Tibial artery (tissue), 4 donors: ENCODE data around the gene LRRC8D.

Source experiments
- DNase-seq, 2 donors: peaks; one replicate each; pipeline ENCODE4 v3.0.0-alpha.2; 2019
- H3K27ac ChIP-seq, 2 donors: fragments of 200-600 bp; sonication (generic) in 1 of 2; 1 replicate in 1 of 2; 2 replicates in 1 of 2; pipeline ENCODE4 v1.5.1; 2018 to 2019; ENCODE audit warnings: mild to moderate bottlenecking in 1 of 2
- H3K27me3 ChIP-seq, 2 donors: fragments of 200-600 bp; sonication (generic) in 1 of 2; one replicate each; pipeline versions ENCODE4 v1.5.1 to v1.6.0; 2016 to 2019
- H3K36me3 ChIP-seq, 3 donors: fragments of 200-600 bp; sonication (generic) in 2 of 3; one replicate each; pipeline ENCODE4 v1.5.1; 2016 to 2019; ENCODE audit warnings: mild to moderate bottlenecking in 2 of 3
- H3K4me1 ChIP-seq, 4 donors: fragments of 200-600 bp; sonication (generic) in 2 of 4; 1 replicate in 3 of 4; 2 replicates in 1 of 4; pipeline ENCODE4 v1.5.1; 2016 to 2019
- H3K4me3 ChIP-seq, 2 donors: fragments of 200-600 bp; sonication (generic) in 1 of 2; 1 replicate in 1 of 2; 2 replicates in 1 of 2; pipeline ENCODE4 v1.5.1; 2018 to 2019; ENCODE audit warnings: mild to moderate bottlenecking in 2 of 2
- H3K9me3 ChIP-seq, 3 donors: fragments of 200-600 bp; sonication (generic) in 1 of 3; one replicate each; pipeline ENCODE4 v1.5.1; 2016 to 2019
- CTCF ChIP-seq, 2 experiments: fragments of 200-600 bp in 1 of 2; fragments of 450-650 bp in 1 of 2; IDR thresholded peaks; one replicate each; pipeline ENCODE4 v1.5.1; 2017 to 2019; ENCODE audit warnings: antibody characterized with exemption in 2 of 2, mild to moderate bottlenecking in 1 of 2, moderate library complexity in 1 of 2
- intact Hi-C: fragments of 100-400 bp; cut with DNase I; formaldehyde crosslinking; loops from one replicate; pipeline ENCODE4 v1.15.0; 2023; ENCODE audit warnings: low total_unique reads

The LRRC8D gene

GRCh38 chr1:89877756-89878155 lies 56.9 kb downstream of the LRRC8D start:
- Histone ChIP-seq H3K36me3 (no peaks in the 10 kb centered on the region), H3K9me3 (no peaks in the 10 kb centered on the region), H3K27ac (no peak overlapping the region), H3K27me3 (no peaks in the 10 kb centered on the region), H3K4me1 (no peaks in the 10 kb centered on the region), H3K4me3 (no peak overlapping the region)
- intact Hi-C loops = no loop called here
- DNase-seq = no peak
- no peak for TF ChIP-seq CTCF (IDR thresholded peaks at IDR 0.05)

- Histone ChIP-seq H3K4me1 (no peaks in the 10 kb centered on the region), H3K36me3 (no peaks in the 10 kb centered on the region), H3K4me3 (no peak overlapping the region), H3K9me3 (no peaks in the 10 kb centered on the region), H3K27ac (no peak overlapping the region), H3K27me3 (no peaks in the 10 kb centered on the region)
- DNase-seq = no peak
- TF ChIP-seq CTCF (IDR thresholded peaks at IDR 0.05) = no peak
- intact Hi-C loops = no loop called here
Observed at GRCh38 chr1:89878256-89878655, 57.4 kb downstream of the LRRC8D start.

- no peak for TF ChIP-seq CTCF (IDR thresholded peaks at IDR 0.05)
- Histone ChIP-seq H3K27me3 (no peaks in the 10 kb centered on the region), H3K36me3 (no peaks in the 10 kb centered on the region), H3K4me3 (no peak overlapping the region), H3K27ac (no peak overlapping the region), H3K9me3 (no peaks in the 10 kb centered on the region), H3K4me1 (no peaks in the 10 kb centered on the region)
- no peak for DNase-seq
- intact Hi-C loops = no loop called here
Observed at GRCh38 chr1:89880679-89881078, 59.8 kb downstream of the LRRC8D start.

- Histone ChIP-seq H3K9me3 (no peaks in the 10 kb centered on the region), H3K27me3 (no peaks in the 10 kb centered on the region), H3K4me1 (no peaks in the 10 kb centered on the region), H3K36me3 (no peaks in the 10 kb centered on the region), H3K4me3 (no peak overlapping the region), H3K27ac (no peak overlapping the region)
- TF ChIP-seq CTCF (IDR thresholded peaks at IDR 0.05) = no peak
- intact Hi-C loops = no loop called here
- DNase-seq = no peak
Observed at GRCh38 chr1:89881415-89882058, 60.7 kb downstream of the LRRC8D start.

GRCh38 chr1:89882348-89883029 lies 61.7 kb downstream of the LRRC8D start:
- Histone ChIP-seq H3K27me3 (no peaks in the 10 kb centered on the region), H3K9me3 (no peaks in the 10 kb centered on the region), H3K4me1 (no peaks in the 10 kb centered on the region), H3K36me3 (no peaks in the 10 kb centered on the region), H3K27ac (no peak overlapping the region), H3K4me3 (no peak overlapping the region)
- intact Hi-C loops = no loop called here
- no peak for DNase-seq
- no peak for TF ChIP-seq CTCF (IDR thresholded peaks at IDR 0.05)
